HG02642 (cell line): ENCODE results near the gene TUBGCP6.
"Not testable (repeated sequence)": the region's sequence is repeated elsewhere in the genome, so short reads cannot be mapped to it uniquely, and the experiment has no call there.

Source experiments
- ATAC-seq: cut with Tn5 transposase; IDR thresholded peaks from one replicate; pipeline ENCODE4 v1.9.1; 2021; ENCODE audit warnings: mild to moderate bottlenecking; ENCODE audit not compliant: unreplicated experiment, poor library complexity

Gene TUBGCP6

DNA sequence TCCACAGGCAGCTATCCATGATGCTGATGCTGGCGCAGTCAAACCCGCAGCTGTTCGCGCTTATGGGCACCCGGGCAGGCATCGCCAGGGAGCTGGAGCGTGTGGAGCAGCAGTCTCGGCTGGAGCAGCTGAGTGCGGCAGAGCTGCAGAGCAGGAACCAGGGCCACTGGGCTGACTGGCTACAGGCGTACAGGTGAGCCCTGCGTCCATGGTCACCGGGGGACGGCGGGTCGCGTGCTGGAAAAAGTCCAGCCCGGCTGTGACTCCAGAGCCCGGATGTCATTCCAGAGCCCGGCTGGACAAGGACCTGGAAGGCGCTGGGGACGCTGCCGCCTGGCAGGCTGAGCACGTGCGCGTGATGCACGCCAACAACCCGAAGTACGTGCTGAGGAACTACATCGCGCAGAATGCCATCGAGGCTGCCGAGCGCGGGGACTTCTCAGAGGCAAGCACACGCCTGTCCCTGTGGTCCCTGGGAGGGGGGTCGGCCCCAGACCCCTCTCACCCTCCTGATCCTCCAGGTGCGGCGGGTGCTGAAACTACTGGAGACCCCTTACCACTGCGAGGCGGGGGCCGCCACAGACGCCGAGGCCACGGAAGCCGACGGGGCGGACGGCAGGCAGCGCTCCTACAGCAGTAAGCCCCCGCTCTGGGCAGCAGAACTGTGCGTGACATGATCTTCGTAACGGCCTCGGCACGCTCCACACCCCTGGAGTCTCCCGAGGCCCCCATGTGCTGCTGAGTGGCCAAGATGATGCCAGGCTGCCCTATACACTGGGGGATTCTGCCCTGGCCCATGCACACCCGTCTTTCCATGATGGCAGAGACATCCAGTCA is 27.9 kb downstream of the TUBGCP6 start:
- ATAC-seq, result no peak

DNA sequence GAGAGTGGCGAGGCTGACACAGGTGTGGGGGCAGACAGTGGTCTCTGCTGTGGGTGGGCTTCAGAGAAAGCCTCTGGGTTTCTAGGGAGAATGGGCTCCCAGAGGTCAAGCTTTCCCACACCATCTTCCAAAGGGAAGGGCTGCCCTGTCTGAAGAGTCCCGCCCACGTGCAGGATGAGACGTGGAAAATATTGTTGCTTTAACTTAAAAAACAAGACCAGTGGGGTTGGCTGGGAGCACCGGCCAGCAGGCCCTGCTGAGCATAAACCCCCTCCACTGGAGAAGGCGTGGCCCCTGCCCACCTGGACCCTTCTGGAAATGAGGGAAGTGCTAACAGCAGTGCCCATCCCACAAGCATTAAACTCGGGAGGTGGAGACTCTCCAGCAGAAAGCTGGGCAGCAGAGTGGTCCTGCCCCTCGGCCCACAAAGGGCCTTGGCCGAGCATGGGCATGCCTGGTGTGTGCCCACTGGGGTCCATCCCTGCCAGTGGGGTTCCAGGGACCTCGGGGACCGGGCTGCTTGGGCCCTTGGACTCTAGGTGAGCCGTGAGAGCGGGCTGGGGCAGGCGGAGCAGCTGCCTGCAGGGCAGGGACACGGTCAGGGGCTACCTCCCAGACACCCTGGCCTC is 28.7 kb downstream of the TUBGCP6 start:
- ATAC-seq, result no peak

DNA sequence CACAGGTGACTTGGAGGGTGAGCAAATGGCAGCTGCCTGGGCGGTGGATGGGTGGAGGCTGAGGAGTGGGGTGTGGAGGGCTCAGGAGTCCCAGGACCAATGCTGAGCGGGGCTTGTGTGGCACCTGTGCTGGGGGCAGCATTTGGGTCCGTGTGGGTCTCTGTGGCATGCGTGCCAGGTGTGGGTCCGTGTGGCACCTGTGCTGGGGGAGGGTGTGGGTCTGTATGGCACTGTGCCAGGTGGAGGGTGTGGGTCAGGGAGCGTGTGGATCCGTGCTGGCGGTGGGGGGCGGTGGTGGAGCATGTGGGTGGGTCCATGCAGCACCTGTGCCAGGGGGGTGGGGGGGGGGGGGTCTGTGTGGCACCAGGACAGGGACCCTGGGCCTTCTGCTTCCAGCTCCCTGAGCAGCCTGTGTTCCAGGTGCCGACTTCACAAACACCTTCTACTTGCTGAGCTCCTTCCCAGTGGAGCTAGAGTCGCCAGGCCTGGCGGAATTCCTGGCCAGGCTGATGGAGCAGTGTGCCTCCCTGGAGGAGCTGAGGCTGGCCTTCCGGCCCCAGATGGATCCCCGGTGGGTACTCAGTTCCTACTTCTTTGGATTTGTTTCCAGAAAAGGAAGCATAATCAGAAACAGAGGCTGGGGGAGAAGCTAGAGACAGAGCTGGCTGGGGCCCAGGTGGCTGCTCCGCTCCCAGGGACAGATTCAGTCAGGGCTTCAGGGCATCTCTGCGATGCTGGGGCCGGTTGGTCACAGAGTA is 29.3 kb downstream of the TUBGCP6 start:
- no peak for ATAC-seq

DNA sequence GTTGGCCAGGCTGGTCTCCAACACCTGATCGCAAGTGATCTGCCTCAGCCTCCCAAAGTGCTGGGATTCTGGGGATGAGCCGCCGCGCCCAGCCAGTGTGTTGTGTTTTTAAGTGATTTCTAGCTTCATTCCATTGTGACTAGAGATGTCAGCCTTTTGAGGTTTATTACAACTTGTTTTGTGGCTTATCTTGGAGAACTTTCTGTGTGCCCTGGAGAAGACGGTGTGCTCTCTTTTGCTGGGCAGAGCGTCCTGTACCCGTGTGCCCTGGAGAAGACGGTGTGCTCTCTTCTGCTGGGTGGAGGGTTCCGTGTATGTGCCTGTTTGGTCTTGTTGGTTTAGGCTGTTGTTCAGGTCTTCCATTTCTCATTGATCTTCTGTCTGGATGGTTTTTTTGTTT is 31.6 kb downstream of the TUBGCP6 start:
- no peak for ATAC-seq

DNA sequence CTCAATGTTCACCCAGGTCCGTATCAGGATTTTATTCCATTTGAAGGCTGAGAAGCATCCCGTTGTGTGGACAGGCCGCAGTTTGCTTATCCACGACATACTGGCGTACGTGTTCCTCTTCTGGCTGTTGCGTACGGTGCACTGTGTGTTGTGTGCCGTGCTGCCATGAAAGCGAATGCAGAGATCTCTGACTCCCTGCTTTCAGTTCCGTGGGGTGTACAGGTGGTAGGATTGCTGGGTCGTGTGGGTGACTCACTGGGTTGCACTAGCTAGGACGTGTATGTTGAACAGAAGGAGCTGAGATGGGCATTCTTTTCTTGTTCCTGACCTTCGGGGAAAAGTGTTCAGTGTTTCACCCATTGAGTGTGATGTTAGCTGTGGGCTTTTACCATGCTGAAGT is 33.7 kb downstream of the TUBGCP6 start:
- ATAC-seq, result no peak

DNA sequence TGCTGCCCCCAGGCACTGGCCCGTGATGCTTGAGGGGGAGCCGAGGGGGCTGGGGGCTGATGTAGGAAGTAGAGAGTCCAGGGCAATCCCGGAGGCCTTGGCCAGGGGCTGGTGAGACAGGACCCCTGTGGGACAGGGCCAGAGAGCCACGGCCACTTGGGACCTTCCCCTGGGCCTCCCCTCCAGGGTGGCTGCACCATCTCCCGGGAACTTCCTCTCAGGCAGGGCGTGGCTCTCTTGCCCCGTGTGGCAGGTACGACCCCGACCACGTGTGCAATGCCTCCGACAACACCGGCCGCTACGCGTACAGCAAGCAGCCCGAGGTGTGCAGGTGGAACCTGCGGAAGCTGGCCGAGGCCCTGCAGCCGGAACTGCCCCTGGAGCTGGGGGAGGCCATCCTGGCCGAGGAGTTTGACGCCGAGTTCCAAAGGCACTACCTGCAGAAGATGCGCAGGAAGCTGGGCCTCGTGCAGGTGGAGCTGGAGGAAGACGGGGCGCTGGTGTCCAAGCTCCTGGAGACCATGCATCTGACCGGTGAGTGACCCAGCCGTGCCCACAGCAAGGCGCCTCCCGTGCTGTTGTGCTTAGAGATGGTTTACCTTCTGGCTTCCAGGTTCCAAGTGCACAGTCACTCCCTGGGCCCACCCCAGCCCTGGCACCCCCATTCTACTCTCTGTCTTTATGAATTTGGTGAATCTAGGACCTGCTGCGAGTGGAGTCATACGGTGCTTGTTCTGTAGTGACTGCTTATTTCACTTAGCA is 34.3 kb downstream of the TUBGCP6 start:
- ATAC-seq, result no peak

DNA sequence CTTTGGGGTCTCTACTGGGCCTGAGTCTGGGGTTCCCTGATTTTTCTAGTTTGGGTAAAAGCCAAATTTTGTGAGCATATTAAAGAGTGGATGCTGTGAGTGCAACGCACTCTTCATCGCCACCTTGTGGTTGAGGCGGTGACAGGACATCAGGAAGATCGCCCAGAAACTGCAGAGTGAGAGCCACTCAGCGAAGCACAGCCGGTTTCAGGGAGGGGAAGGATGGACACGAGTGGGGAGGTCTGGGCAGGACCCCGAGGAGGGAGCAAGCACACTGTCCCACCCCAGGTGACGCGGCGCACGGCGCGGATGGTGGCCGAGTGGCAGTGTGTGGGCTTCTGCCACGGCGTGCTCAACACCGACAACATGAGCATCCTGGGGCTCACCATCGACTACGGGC is 34.9 kb downstream of the TUBGCP6 start:
- no peak for ATAC-seq

DNA sequence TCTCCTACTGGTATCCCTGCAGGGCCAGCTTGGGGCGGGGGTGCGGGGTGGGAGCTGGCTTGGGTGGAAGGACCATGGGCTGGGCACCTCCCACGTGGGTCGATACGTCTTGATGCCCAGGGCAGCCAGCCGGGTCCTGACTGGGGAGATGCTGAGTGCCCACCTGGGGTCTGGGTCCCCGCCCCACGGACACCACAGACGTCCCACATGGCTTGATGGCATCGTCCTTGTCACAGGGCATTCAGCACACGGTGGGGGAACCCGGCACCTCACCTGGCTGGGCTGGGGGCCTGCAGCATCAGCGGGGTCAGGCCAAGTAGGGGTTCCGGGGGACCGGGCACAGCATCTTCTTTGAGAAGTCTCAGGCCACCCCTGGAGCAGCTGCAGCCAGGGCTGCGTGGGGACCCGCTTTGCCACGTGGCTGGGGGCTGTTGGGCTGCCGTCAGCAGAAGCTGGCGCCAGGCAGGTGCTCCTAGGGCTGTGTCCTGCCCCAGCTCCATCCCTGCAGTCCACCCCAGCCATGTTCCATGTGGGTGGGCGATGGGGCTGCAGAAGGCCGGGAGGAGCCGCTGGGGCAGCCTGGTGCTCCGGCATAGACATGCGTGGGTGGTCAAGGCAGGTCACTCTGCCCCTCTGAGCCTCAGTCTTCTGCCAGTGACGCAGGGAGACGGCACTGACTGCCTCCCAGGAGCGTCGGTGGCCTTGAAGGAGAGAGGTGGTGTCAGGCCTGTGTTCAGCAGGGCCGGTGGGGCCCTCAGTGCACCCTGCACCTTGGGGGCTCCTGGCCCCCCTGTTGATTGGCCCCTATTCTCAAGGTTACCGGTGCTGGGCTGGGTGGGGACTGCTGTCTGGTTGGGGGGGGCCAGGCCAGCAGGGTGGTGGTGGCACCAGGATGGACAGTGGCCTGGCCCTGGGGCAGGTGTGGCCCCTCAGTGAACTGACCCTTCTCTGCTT is 35.6 kb downstream of the TUBGCP6 start:
- no peak for ATAC-seq

DNA sequence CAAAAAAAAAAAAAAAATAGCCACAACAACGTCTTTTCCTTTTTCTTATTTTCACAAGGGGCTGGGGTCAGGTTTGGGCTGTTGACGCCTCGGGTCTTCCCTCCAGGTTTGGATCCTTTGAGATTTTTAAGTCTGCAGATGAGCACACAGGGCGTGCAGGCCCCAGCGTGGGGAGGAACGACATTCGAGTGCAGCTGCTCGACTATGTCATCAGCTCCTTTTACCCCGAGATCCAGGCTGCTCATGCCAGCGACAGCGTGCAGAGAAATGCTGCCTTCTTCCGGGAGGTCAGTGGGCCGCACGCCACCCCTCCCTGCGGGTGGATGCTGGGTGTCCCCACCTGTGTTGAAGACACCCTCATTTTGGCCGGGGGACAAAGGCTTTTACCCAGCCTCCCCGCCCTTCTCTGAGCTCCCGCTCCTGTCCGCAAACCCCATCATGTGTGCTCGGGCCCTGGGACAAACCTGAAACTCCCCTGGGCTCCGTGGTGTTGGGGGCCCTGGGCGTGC is 36.3 kb downstream of the TUBGCP6 start:
- no peak for ATAC-seq

DNA sequence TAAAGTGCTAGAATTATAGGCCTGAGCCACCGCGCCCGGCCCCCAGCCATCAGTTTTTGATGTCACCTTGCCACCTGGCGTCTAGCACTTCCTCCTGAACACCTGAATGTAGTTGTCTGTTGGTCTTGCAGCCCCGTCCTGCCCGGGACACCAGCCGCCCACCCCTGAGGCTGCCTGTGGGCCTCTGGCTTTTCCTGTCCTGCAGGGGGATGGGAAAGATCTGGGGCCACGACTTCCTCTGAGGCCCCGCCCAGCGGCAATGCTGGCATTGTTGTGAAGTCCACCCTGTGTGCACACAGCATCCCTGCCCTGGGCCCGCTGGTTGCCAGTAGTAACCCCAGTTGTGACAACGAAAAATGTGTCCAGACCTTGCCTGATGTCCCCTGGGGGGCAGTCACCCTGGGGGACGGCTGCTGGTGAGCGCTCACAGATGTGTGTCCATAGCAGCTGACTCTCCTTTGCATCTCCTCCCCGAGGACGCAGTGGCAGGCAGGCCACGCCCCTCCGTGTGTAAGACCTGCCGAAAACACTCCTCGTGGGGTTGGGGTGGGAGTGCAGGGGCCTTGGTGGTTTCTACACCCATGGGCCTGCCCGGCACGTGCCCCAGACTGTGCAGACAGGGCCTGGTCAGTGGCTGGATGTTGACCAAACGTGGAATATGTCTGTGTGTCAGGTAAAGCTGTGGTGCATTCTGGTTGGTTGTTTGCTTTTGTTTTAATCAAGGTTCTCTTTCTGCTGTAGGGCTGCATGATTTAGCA is 37.3 kb downstream of the TUBGCP6 start:
- ATAC-seq, result no peak

DNA sequence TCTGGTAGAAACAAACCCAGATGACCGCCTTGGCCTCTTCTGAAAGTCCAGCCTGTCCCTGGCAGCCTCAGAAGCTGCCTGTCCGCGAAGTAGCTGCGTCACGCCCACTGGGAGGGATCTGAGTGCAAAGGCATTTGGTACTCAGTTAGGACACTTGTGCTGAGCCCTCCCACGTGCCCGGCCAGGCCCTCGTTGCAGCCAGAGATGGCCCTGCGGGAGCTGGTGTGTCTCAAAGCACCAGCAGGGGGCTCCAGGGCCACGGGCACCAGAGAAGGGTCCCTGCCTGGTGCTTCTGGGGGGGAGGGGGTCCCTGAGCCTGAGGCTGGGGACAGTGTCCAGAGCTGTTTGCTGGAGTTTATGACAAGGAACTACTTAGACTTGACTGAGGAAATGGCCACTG is 38.2 kb downstream of the TUBGCP6 start:
- ATAC-seq, result no peak

DNA sequence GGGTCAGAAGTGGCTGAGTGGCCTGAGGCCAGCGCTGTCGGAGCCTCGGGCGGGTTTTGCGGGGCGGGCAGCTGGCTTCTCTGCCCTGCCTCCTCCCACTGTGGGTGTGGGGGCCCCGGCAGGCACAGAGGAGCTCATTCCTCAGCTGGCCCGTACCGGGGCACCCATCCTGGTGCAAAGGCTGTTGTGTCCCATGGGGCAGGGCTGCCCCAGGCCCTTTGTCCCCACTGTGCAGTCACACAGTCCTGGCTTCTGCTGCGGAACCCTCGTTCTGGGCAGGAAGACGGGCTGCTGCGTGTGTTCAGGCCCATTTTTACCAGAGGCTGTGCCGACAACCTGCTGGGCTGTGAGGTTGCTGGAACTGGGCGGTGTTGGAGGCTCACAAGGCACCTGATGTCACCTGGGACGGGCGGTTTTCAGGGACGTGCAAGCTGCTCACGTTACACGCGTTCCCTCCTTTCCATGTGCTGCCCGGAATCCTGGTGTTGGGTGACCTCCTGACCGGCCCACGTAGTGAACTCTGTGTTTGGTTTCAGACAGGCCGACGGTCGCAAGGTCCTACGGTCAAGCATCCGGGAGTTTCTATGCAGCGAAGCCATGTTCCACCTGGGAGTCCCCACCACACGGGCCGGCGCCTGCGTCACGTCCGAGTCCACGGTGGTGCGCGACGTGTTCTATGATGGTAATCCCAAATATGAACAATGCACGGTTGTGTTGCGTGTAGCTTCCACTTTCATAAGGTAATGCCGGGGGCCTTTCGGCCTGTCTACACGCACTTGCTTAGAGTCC is 38.8 kb downstream of the TUBGCP6 start:
- no peak for ATAC-seq

DNA sequence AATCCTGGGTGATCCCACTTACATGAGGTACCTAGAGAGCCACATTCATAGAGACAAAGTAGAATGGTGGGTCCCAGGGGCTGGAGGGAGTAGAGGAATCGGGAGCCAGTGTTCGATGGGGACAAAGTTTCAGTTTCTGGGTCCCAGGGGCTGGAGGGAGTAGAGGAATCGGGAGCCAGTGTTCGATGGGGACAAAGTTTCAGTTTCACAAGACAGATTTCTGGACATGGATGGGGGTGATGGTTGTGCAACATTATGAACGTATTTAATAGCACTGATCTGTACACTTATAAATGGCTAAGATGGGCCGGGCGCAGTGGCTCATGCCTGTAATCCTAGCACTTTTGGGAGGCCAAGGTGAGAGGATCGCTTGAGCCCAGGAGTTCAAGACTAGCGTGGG is 39.8 kb downstream of the TUBGCP6 start:
- not testable (repeated sequence) for ATAC-seq

DNA sequence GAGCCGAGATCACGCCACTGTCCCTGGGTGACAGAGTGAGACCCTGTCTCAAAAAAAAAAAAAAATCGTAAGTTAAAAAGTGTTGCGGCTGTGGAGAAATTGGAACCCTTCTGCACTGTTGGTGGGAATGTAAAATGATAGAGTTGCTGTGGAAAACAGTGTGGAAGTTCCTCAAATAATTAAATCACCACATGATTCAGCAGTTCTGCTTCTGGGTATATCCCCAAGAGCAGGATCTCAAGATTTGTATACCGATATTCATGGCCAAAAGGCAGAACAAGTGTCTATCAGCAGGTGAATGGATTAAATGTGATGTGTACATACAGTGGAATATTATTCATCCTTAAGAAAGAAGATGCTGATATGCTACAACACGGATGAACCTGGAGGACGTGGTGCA is 40.3 kb downstream of the TUBGCP6 start:
- ATAC-seq, result no peak

DNA sequence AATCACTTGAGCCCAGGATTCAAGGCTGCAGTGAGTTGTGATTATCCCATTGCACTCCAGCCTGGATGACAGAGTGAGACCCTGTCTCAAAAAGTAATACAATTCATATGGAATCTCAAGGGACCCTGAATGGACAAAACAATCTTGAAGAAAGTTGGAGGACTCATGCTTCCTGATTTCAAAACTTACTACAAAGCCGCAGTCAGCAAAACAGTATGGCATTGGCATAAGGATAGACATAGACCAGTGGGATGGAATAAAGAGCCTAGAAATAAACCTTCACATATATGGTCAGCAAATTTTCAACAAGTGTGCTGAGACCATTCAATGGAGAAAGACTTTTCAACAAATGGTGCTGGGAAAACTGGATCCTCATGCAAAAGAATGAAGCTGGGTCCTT is 41.5 kb downstream of the TUBGCP6 start:
- no peak for ATAC-seq

DNA sequence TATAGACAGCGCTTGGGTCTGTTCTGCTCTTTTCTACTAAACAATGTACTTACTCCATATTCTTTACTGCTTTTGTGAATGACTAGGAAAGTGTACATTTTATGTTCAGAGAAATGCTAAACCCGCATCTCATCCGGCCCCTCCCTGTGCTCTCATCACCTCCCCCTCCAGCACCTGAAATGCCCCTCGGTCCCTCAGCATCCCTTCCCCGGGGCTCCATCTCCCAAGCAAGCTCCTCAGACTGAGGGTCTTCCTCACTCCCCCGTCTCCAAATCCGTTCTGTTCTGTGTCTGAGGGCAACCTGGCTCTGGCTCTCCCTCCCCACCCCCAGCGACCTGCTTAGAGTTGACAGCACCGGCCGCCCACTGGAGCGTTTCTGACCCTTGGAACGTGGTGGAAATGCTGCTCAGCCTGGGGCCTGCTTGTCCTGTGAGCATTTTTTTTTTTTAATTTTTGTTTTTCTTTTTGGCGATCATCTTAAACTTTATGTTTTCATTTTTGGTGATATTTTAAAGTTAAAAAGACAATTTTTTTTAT is 42.6 kb downstream of the TUBGCP6 start:
- ATAC-seq, result no peak
